CD4-positive, alpha-beta T cell treated with Interleukin-1 beta for 1 hour (primary cell): ENCODE measurements around the gene VPS37B.
A peak's percentile ranks its signal among the peaks of the same experiment; 100 is the strongest.
"Not testable (repeated sequence)": the region's sequence is repeated elsewhere in the genome, so short reads cannot be mapped to it uniquely, and the experiment has no call there.

ENCODE experiments used
- DNase-seq, 2 donors: peaks; one replicate each; pipeline ENCODE4 v3.0.0-alpha.2; 2020 to 2022

Gene VPS37B

GRCh38 chr12:122895704-122896636 is at the start of gene VPS37B:
VPS37B (minus strand) TSS chr12:122896124; CDS start chr12:122896062, 62 bp downstream.
- peak; percentile 92 to 93 for DNase-seq

- DNase-seq = no peak
Observed at GRCh38 chr12:122944605-122945592, 49.0 kb upstream of the VPS37B start.

- no peak for DNase-seq
Observed at GRCh38 chr12:122943196-122943595, 47.3 kb upstream of the VPS37B start.

GRCh38 chr12:122942637-122943036 is 46.7 kb upstream of the VPS37B start:
- DNase-seq = peak; percentile 14 to 22

- not testable (repeated sequence) for DNase-seq
Observed at GRCh38 chr12:122941351-122941750, 45.4 kb upstream of the VPS37B start.

- no peak for DNase-seq
Observed at GRCh38 chr12:122939125-122939524, 43.2 kb upstream of the VPS37B start.

GRCh38 chr12:122937622-122938091 is 41.7 kb upstream of the VPS37B start:
- DNase-seq = no peak

GRCh38 chr12:122935318-122935717 is 39.4 kb upstream of the VPS37B start:
- no peak for DNase-seq

GRCh38 chr12:122934722-122935121 is 38.8 kb upstream of the VPS37B start:
- no peak for DNase-seq

GRCh38 chr12:122932207-122932606 is 36.3 kb upstream of the VPS37B start:
- DNase-seq = no peak

GRCh38 chr12:122929812-122930211 is 33.9 kb upstream of the VPS37B start:
- no peak for DNase-seq

GRCh38 chr12:122929148-122929538 is 33.2 kb upstream of the VPS37B start:
- DNase-seq = no peak

- no peak for DNase-seq
Observed at GRCh38 chr12:122928404-122929147, 32.7 kb upstream of the VPS37B start.

GRCh38 chr12:122927756-122928403 is 32.0 kb upstream of the VPS37B start:
- DNase-seq = no peak

GRCh38 chr12:122921917-122922316 is 26.0 kb upstream of the VPS37B start:
- no peak for DNase-seq

- no peak for DNase-seq
Observed at GRCh38 chr12:122920687-122921086, 24.8 kb upstream of the VPS37B start.

- no peak for DNase-seq
Observed at GRCh38 chr12:122918827-122919226, 22.9 kb upstream of the VPS37B start.

- no peak for DNase-seq
Observed at GRCh38 chr12:122917507-122918121, 21.7 kb upstream of the VPS37B start.

GRCh38 chr12:122909442-122910288 is 13.7 kb upstream of the VPS37B start:
- DNase-seq = no peak

- no peak for DNase-seq
Observed at GRCh38 chr12:122908915-122909314, 13.0 kb upstream of the VPS37B start.
